Activated T-cell treated with anti-CD3 and anti-CD28 coated beads, Interleukin-2, amount 50 U/mL, for 4 hours (primary cell): ENCODE results near the gene ITGB1BP1. TPM values are rescaled to one million over a fixed set of nuclear protein-coding genes. Genes with fewer than 3 reads are reported as not detected.
"Not testable (repeated sequence)": the region's sequence is repeated elsewhere in the genome, so short reads cannot be mapped to it uniquely, and the experiment has no call there.

ENCODE experiments used
- ATAC-seq, 2 donors: fragments of 200-7000 bp; cut with Tn5 transposase; one replicate each; pipeline ENCODE4 v1.10.0; 2021
- DNase-seq: peaks from one replicate; pipeline ENCODE4 v3.0.0-alpha.2; 2020
- H3K27me3 Mint-ChIP-seq: one replicate; pipeline ENCODE4 v1.8.0; 2021; ENCODE audit warnings: low read depth, mixed read lengths
- H3K36me3 Mint-ChIP-seq: one replicate; pipeline ENCODE4 v1.8.0; 2022; ENCODE audit warnings: mixed read lengths; ENCODE audit not compliant: insufficient read depth
- H3K4me1 Mint-ChIP-seq: one replicate; pipeline ENCODE4 v1.8.0; 2021; ENCODE audit warnings: low read depth, mixed read lengths
- H3K4me3 Mint-ChIP-seq: one replicate; pipeline ENCODE4 v1.8.0; 2021; ENCODE audit warnings: mild to moderate bottlenecking, moderate library complexity, mixed read lengths
- H3K9me3 Mint-ChIP-seq: one replicate; pipeline ENCODE4 v1.8.0; 2021; ENCODE audit warnings: mixed read lengths
- total RNA-seq, 3 donors: library from RNA; stranded (reverse); gene quantifications; one replicate each; pipeline ENCODE4 v1.2.1, GENCODE V29; 2021

Gene ITGB1BP1
- total RNA-seq, 3 donors from 2014 or later: 90.2 to 137 (median 119) TPM

DNA sequence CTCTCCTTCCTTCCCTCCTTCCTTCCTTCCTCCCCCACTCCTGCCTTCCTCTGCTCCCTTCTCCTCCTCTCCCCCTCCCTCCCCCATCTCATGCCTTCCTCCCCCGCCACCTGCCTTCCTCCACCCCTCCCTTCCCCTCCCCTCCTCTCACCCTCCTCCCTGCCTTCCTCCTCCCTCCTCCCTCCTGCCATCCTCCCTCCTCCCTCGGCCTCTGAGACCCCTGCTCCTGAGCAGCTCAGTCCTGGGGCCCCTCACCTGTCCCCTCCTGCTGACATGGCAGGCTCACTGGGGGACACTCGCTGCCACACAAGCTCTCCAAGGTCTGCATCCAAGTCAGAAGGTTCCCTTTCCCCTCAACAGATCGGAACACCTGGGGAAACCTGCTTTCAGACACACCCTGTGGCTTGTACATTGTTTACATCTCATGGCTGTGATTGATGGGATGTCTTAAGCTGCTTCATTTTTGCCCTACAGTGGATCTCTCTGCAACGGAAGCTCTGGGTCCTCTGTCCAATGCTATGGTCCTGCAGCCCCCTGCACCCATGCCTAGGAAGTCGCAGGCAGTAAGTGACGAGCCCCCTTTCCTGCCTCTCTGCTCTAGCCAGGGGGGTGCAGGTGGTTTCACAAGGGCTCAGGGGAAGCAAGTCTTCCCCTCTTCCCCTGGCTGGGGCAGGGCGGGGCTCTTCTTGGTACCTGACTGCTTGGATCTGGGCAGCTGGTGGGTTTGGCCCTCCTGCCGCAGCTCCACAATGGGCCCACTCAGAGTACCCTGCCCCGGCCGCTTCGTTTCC, 22.9 kb downstream of the ITGB1BP1 start:
- peaks cover 4% of the 10 kb centered on the region for H3K4me1 Mint-ChIP-seq

DNA sequence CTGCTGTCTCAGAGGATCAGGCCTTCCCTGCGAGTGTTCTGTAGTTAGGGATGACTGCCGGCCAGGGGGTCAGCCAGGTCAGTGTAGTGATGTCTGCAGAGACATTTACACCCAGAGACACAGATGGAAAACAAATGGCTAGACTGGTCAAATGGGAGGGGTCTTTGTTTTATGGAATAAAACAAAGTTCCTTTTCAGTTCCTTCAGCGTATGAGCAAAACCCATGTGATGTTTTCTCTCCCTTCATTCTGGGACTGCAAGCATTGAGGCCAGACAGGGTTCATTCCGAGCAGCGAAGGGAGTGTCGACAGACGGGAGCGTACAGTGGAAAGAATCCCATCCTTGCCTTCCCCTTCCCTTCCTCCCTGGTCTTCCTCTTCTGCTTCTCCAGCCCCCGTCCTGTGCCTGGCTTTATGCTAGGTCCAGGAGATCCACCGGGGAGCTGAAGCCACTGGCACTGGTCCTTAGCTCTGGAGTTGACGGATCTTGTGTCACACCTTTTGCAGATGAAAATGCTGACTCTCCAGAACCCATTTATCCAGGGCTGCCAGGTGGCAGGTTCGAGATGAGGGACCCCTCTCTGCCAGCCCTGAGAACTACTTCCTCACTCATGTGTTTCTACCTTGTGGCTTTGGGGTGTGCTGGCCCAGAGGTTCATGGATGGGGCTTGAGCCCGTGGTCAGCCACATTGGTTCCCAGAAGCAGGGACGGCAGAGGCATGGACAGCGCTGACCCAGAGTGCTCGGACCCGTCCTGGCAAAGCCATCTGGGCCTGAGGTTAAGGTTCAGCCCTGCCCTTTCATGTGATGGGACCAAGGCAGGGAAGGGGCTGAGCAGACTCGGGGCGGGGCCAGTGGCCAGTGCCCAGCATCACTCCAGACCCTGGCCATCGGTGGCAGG, 24.2 kb downstream of the ITGB1BP1 start:
- ATAC-seq (no peak), DNase-seq (no peak)
- peaks cover 1% of the 10 kb centered on the region for H3K27me3 Mint-ChIP-seq
- H3K4me3 Mint-ChIP-seq: no peak overlapping the region
- H3K4me1 Mint-ChIP-seq: peaks cover 4% of the 10 kb centered on the region
- H3K36me3 Mint-ChIP-seq: peaks cover 10% of the 10 kb centered on the region
- H3K9me3 Mint-ChIP-seq: no peaks in the 10 kb centered on the region

More for the DNA sequence above, 22.9 kb downstream of the ITGB1BP1 start:
- peaks cover 12% of the 10 kb centered on the region for H3K36me3 Mint-ChIP-seq
- H3K27me3 Mint-ChIP-seq: peaks cover 1% of the 10 kb centered on the region
- no peak for ATAC-seq
- H3K4me3 Mint-ChIP-seq: no peak overlapping the region
- no peak for DNase-seq
- no peaks in the 10 kb centered on the region for H3K9me3 Mint-ChIP-seq

DNA sequence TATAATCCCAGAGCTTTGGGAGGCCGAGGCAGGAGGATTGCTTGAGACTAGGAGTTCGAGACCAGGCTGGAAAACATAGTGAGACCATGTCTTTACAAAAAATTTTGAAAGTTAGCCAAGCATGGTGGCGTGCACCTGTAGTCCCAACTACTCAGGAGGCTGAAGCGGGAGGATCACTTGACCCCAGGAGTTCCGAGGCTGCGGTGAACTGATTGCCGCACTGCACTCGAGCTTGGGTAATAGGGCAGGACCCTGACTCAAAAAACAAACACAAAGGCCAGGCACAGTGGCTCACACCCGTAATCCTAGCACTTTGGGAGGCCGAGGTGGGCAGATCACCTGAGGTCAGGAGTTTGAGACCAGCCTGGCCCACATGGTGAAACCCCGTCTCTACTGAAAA, 25.1 kb downstream of the ITGB1BP1 start:
- ATAC-seq, H3K36me3 Mint-ChIP-seq, H3K27me3 Mint-ChIP-seq: not testable (repeated sequence)

DNA sequence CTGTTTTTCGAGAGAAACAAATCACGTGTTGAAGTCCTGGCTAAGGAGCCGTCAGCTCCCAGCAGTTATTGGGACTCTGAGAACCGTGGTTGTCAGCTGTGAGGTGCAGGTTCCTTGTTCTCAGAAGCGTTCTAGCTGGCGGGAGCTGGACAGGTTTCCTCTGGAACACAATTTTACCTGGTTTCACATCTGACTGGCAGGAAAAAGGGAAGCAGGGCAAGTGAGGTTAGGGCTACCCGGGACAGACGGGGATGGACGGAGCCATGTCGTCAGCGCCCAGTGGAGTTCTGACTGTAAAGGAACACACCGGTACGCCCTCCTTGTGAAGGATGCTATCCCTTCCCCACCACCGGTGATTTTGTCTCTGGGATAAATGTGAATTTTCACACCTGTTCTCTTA, 26.1 kb downstream of the ITGB1BP1 start:
- H3K4me1 Mint-ChIP-seq: peaks cover 4% of the 10 kb centered on the region
- DNase-seq: no peak
- no peak for ATAC-seq
- no peaks in the 10 kb centered on the region for H3K36me3 Mint-ChIP-seq
- no peaks in the 10 kb centered on the region for H3K9me3 Mint-ChIP-seq
- H3K4me3 Mint-ChIP-seq: no peak overlapping the region
- peaks cover 1% of the 10 kb centered on the region for H3K27me3 Mint-ChIP-seq

More for the DNA sequence above, 25.1 kb downstream of the ITGB1BP1 start:
- not testable (repeated sequence) for DNase-seq, H3K4me1 Mint-ChIP-seq, H3K4me3 Mint-ChIP-seq, H3K9me3 Mint-ChIP-seq

DNA sequence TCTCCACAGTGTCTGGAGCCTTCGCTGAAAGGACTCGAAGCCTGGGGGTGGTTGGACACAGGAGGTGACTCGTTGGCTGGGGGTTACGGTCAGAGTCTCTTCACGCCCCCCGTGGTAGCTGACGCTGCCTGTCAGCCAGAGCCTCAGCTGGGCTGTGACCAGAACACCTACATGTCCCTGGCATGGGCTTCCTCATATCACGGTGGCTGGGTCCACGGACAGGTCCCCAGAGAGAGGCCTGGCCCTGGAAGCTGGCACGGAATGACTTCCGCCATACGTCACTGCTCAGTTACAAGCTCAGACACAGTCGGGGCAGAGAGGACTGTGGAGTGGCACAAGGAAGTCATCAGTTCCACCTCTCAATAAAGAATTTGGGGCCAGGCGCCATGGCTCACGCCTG, 28.5 kb downstream of the ITGB1BP1 start:
- H3K27me3 Mint-ChIP-seq: peaks cover 1% of the 10 kb centered on the region
- no peaks in the 10 kb centered on the region for H3K9me3 Mint-ChIP-seq
- DNase-seq (no peak), ATAC-seq (no peak)
- H3K4me1 Mint-ChIP-seq: no peaks in the 10 kb centered on the region
- H3K4me3 Mint-ChIP-seq: no peak overlapping the region
- no peaks in the 10 kb centered on the region for H3K36me3 Mint-ChIP-seq

DNA sequence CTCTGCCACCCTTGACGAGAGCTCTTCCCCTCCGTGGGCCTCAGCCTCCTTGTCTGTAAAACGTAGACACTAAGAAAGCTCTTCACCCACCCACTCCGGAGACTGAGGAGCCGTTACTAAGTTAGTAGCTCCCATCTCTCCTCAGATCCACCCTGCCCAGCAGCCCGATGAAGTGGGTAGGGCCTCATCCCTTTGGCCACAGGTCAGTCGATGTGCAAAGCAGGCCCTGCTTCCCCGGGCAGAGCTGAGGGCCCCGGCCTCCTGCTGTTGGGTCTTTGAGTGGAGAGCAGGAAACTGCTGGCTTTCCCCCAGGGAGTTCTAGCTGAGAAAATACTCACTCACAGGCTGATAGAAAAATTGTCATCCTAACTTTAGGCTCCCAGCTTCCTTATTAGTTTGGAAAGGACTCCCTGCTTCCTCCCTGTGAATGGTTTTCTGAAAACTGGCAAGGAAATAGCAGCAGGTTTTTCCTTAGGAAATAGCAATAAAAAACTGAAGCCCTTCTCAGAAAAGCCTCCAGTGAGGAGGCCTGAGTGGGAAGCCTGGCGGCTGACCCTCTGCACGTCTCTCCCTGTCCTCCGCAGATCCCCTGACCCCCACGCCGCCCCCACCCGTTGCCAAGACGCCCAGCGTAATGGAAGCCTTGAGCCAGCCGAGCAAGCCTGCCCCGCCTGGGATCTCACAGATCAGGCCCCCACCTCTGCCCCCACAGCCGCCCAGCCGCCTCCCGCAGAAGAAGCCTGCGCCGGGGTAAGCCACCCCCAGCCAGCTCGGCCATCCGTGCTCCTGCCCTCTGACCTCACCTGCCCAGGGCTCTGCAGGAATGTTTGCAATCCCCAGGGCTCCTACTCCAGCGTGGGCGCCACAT, 30.2 kb downstream of the ITGB1BP1 start:
- H3K4me1 Mint-ChIP-seq: no peaks in the 10 kb centered on the region
- H3K4me3 Mint-ChIP-seq: no peak overlapping the region
- no peaks in the 10 kb centered on the region for H3K36me3 Mint-ChIP-seq
- H3K9me3 Mint-ChIP-seq: no peaks in the 10 kb centered on the region
- H3K27me3 Mint-ChIP-seq: peaks cover 1% of the 10 kb centered on the region
- DNase-seq (no peak), ATAC-seq (no peak)

DNA sequence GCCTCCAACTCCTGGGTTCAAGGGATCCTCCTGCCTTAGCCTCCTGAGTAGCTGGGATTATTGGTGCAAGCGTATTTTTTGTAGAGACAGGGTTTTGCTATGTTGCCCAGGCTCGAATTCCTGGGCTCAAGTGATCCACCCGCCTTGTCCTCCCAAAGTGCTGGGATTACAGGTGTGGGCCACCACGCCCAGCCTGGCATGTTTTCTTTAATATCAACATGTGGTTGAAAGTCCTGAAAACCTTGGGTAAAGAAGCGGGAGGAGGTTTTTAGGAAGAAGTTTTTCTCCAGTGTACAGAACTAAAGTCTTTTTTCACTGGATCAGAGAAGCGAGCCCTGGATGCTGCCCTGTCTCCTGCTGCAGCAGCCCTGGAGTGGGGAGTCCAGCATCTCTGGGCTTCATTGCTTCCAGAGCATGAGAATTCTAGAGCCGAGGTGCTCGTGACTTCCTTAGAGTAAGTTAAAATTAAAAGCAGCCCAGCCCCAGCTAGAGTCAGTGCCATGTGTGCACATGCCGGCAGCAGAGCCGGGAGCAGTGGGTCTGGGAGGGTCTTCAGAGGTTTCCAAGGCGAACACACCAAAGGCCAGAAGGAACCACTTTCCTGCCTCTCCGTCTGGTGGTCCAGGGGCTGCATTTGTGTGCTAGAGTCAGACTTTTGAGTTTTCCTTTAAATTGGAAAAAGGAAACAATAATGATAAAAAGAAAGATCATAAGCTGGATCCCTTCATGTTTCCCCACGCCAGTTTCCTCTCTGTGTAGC, 31.2 kb downstream of the ITGB1BP1 start:
- DNase-seq: no peak
- no peak for ATAC-seq
- H3K4me1 Mint-ChIP-seq: no peaks in the 10 kb centered on the region
- H3K4me3 Mint-ChIP-seq: no peak overlapping the region
- no peaks in the 10 kb centered on the region for H3K36me3 Mint-ChIP-seq
- no peaks in the 10 kb centered on the region for H3K9me3 Mint-ChIP-seq
- no peaks in the 10 kb centered on the region for H3K27me3 Mint-ChIP-seq

DNA sequence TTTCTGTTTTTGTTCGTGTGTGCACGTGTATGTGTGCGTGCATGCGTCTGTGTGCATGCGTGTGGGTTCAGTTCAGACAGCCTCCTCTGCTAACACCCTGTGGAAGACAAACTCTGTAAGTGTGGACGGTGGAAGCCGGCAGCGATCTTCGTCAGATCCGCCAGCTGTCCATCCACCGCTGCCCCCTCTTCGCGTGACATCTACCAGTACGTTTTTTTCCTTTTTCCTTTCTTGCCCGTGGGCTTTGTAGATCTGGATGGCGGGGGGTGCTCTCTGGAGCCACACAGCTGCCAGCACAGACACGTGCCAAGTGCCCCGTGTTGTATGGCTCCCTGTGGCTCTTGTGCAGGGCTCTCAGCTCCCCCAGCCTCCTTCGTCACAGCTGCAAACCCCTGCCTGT, 32.3 kb downstream of the ITGB1BP1 start:
- ATAC-seq (no peak), DNase-seq (no peak)
- H3K4me3 Mint-ChIP-seq: no peak overlapping the region
- H3K9me3 Mint-ChIP-seq: no peaks in the 10 kb centered on the region
- H3K4me1 Mint-ChIP-seq: no peaks in the 10 kb centered on the region
- no peaks in the 10 kb centered on the region for H3K36me3 Mint-ChIP-seq
- H3K27me3 Mint-ChIP-seq: no peaks in the 10 kb centered on the region

DNA sequence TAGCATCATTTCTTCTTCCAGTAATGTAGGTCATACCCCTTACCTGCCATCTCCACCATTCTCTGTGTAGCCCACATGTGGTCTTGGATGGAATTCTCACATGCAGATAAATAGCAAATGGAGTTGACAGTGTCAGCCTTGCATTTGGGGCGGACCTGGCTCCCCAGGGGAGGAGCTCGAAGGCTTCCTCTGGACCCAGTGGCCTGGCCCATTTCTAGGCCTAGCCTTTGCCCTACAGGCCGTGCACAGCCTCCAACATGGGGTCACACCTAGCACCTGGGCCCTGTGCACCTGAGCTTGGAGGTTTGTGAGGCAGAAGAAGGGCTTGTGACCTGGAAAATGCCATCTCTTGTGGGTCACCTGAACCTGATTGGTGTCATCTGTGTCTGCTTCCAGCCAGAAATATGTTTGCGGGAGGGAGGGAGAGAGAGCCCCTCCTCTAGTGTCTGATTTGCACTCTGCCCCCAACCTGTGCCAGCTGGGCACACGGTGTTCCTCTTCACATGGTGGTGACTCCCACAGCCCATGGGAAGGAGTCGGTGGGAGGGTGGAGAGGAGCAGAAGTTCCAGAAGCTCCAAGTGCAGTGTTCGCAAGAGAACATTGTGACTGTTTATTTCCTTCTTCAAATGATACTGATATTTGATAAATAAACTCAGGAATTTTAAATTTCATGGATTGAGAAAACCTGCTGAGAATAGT, 33.0 kb downstream of the ITGB1BP1 start:
- ATAC-seq (no peak), DNase-seq (no peak)
- no peak overlapping the region for H3K4me3 Mint-ChIP-seq
- no peaks in the 10 kb centered on the region for H3K4me1 Mint-ChIP-seq
- no peaks in the 10 kb centered on the region for H3K27me3 Mint-ChIP-seq
- no peaks in the 10 kb centered on the region for H3K36me3 Mint-ChIP-seq
- H3K9me3 Mint-ChIP-seq: no peaks in the 10 kb centered on the region

DNA sequence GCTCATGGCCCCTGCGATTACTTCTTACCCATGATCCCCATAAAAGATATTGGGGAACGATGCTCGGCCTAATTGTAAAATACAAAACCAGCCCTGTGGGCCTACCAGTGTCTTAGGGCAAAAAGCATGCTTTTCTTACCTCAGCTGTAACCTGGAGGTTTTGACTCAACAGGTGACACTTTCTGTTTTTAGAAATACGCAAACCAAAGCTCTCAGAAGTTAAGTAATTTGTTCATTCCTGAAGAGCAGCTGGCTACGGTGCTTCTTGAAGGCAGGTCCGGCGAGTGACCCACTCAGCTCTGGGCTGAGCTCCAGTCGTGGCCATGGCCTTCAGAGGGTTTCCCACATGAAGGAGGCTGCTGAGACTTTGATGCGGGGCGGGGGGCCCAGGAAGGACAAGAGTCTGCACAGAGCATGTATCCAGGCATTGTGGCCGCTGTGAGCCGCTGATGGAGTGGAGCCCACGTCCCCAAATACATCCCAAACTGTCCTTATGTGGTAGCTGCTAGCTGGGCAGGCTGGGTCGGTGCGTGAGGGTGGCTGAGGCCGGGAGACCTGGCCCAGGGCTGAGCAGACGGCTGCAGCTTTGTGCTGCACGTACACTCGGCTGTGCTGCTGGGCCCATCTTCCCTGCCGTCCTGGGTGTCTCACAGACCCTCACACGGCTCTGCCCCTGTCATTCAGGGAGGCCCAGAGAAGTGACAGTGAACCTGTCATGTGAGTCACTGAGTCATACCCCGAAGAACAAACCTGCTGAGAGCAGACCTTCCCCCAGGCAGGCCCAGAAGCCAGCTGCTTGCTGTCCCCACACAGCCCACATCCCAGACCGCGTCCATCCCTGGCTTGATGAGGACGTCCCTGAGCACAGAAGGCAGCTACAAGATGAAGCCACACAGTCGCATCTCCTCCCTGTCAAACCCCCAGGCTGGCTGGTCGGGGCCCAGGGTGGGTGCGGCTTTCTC, 34.1 kb downstream of the ITGB1BP1 start:
- ATAC-seq (no peak), DNase-seq (no peak)
- no peaks in the 10 kb centered on the region for H3K36me3 Mint-ChIP-seq
- no peaks in the 10 kb centered on the region for H3K4me1 Mint-ChIP-seq
- no peaks in the 10 kb centered on the region for H3K27me3 Mint-ChIP-seq
- H3K4me3 Mint-ChIP-seq: no peak overlapping the region
- H3K9me3 Mint-ChIP-seq: no peaks in the 10 kb centered on the region

DNA sequence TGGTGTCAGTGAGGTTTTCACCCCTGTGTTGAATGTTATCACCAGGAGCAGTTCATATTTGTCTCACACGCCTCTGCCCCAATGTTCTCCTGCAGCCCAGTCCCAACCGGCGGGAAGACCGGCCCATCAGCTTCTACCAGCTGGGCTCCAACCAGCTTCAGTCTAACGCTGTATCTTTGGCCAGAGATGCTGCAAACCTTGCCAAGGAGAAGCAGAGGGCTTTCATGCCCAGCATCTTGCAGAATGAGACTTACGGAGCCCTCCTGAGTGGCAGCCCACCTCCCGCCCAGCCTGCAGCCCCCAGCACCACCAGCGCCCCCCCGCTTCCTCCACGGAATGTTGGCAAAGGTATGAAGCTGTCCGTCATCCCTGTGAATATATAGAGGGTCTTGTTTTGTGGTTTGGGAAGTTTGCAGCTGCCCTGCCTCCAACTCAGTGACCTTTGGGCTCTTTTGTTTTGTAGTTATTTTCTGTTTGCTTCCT, 35.1 kb downstream of the ITGB1BP1 start:
- Mint-ChIP-seq H3K4me3 (no peak overlapping the region), H3K36me3 (no peaks in the 10 kb centered on the region), H3K27me3 (no peaks in the 10 kb centered on the region), H3K4me1 (no peaks in the 10 kb centered on the region), H3K9me3 (no peaks in the 10 kb centered on the region)
- no peak for DNase-seq
- no peak for ATAC-seq

DNA sequence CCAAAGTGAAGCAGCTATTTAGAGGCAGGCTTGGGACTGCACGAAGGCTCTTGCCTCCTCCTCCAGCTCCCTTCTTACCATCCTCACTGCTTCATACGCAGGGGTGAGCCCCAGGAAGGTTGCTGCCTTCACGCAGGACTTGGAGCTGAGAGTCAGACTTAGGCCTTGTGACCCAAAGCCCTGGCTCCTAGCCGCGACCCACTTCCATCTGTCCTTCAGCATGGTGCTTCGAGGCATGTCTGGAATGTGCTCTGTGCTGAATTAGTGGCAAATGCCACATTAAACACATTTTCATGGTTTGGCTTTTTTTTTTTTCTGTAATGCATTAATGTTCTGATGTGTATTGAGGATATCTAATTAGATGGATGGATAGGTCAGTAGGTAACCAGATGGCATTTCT, 37.5 kb downstream of the ITGB1BP1 start:
- no peaks in the 10 kb centered on the region for H3K27me3 Mint-ChIP-seq
- DNase-seq: no peak
- no peaks in the 10 kb centered on the region for H3K36me3 Mint-ChIP-seq
- no peaks in the 10 kb centered on the region for H3K4me1 Mint-ChIP-seq
- ATAC-seq: no peak
- no peak overlapping the region for H3K4me3 Mint-ChIP-seq
- no peaks in the 10 kb centered on the region for H3K9me3 Mint-ChIP-seq
